OCI-LY1 (cell line): Measurements from ENCODE around the gene GRM2.

Experiments used
- H2AFZ ChIP-seq: fragments of 200-600 bp; sonication (generic), shearing (Covaris generic); 2 replicates; pipeline ENCODE4 v1.6.0; 2014; ENCODE audit warnings: antibody characterized with exemption, mild to moderate bottlenecking, low read length
- H3F3A ChIP-seq: fragments of 200-600 bp; sonication (generic), shearing (Covaris generic); 2 replicates; pipeline ENCODE4 v1.6.0; 2014; ENCODE audit warnings: mild to moderate bottlenecking, antibody characterized with exemption, low read length, moderate library complexity; ENCODE audit not compliant: insufficient read depth
- H3K27ac ChIP-seq: fragments of 200-600 bp; sonication (generic); 2 replicates; pipeline ENCODE4 v1.5.1; 2014; ENCODE audit warnings: low read length, mixed run types, mild to moderate bottlenecking, low read depth; ENCODE audit not compliant: poor library complexity, severe bottlenecking
- H3K27me3 ChIP-seq: fragments of 200-600 bp; sonication (generic); 2 replicates; pipeline ENCODE4 v1.6.0; 2014; ENCODE audit warnings: antibody characterized with exemption, mild to moderate bottlenecking, low read length, moderate library complexity; ENCODE audit not compliant: insufficient read depth
- H3K36me3 ChIP-seq: fragments of 200-600 bp; sonication (generic); 2 replicates; pipeline ENCODE4 v1.6.1; 2014; ENCODE audit warnings: mild to moderate bottlenecking, antibody characterized with exemption, low read length, moderate library complexity, mixed read lengths; ENCODE audit not compliant: insufficient read depth
- H3K4me1 ChIP-seq: fragments of 200-600 bp; sonication (generic); 2 replicates; pipeline ENCODE4 v1.5.1; 2014; ENCODE audit warnings: mild to moderate bottlenecking, low read length, moderate library complexity; ENCODE audit not compliant: insufficient read depth, severe bottlenecking
- H3K4me2 ChIP-seq: fragments of 200-600 bp; sonication (generic), shearing (Covaris generic); 2 replicates; pipeline ENCODE4 v1.6.1; 2014; ENCODE audit warnings: low read length
- H3K4me3 ChIP-seq: fragments of 200-600 bp; sonication (generic); 2 replicates; pipeline ENCODE4 v1.5.1; 2014; ENCODE audit warnings: low read length, low read depth, mild to moderate bottlenecking, mixed read lengths; ENCODE audit not compliant: poor library complexity, severe bottlenecking
- H3K79me2 ChIP-seq: fragments of 200-600 bp; shearing (Covaris generic); 2 replicates; pipeline ENCODE4 v1.6.1; 2016; ENCODE audit warnings: mixed run types, low read length, mixed read lengths; ENCODE audit not compliant: insufficient read depth
- H3K9ac ChIP-seq: fragments of 200-600 bp; sonication (generic), shearing (Covaris generic); 2 replicates; pipeline ENCODE4 v1.6.1; 2014; ENCODE audit warnings: mild to moderate bottlenecking, low read length, mixed read lengths
- H3K9me2 ChIP-seq: fragments of 200-600 bp; sonication (generic), shearing (Covaris generic); 2 replicates; pipeline ENCODE4 v1.6.1; 2014; ENCODE audit warnings: low read depth, mild to moderate bottlenecking, low read length, mixed read lengths
- H3K9me3 ChIP-seq: fragments of 200-600 bp; shearing (Covaris generic); 2 replicates; pipeline ENCODE4 v1.6.1; 2014; ENCODE audit warnings: low read length, mixed read lengths
- H4K20me1 ChIP-seq: fragments of 200-600 bp; sonication (generic), shearing (Covaris generic); 2 replicates; pipeline ENCODE4 v1.6.0; 2016; ENCODE audit warnings: mild to moderate bottlenecking, low read length; ENCODE audit not compliant: insufficient read depth
- CTCF ChIP-seq: fragments of 200-600 bp; sonication (generic), shearing (Covaris generic); IDR thresholded peaks from 2 replicates; pipeline ENCODE4 v1.5.1; 2017; ENCODE audit warnings: mild to moderate bottlenecking, antibody characterized with exemption, low read length, moderate library complexity, mixed read lengths
- EZH2 ChIP-seq: fragments of 200-600 bp; sonication (generic), shearing (Covaris generic); IDR thresholded peaks from 2 replicates; pipeline ENCODE4 v1.8.0; 2017; ENCODE audit warnings: borderline replicate concordance, mixed run types, mild to moderate bottlenecking, antibody characterized with exemption, low read length, moderate library complexity, mixed read lengths

Gene GRM2

GRCh38 chr3:51662456-51662855, 44.4 kb upstream of the GRM2 start:
- H3K9ac ChIP-seq: no peak overlapping the region
- H3K79me2 ChIP-seq: no peaks in the 10 kb centered on the region
- no peak overlapping the region for H2AFZ ChIP-seq
- H4K20me1 ChIP-seq: no peaks in the 10 kb centered on the region
- no peaks in the 10 kb centered on the region for H3K4me1 ChIP-seq
- H3K9me3 ChIP-seq: no peaks in the 10 kb centered on the region
- no peak overlapping the region for H3K4me2 ChIP-seq
- no peak overlapping the region for H3K4me3 ChIP-seq
- no peak overlapping the region for H3K27ac ChIP-seq
- TF ChIP-seq EZH2 (no peak), CTCF (no peak)
- no peaks in the 10 kb centered on the region for H3F3A ChIP-seq
- H3K27me3 ChIP-seq: no peaks in the 10 kb centered on the region
- H3K9me2 ChIP-seq: no peaks in the 10 kb centered on the region
- peaks cover 34% of the 10 kb centered on the region; the same call in 1 of the 2 replicates for H3K36me3 ChIP-seq

GRCh38 chr3:51668756-51669155, 38.1 kb upstream of the GRM2 start:
- Histone ChIP-seq H3K9me3 (no peaks in the 10 kb centered on the region), H3K4me3 (no peak overlapping the region), H3K4me1 (peaks cover 34% of the 10 kb centered on the region), H3K9ac (no peak overlapping the region), H3K27me3 (no peaks in the 10 kb centered on the region), H4K20me1 (no peaks in the 10 kb centered on the region), H3K4me2 (no peak overlapping the region), H3K36me3 (no peaks in the 10 kb centered on the region), H3K79me2 (no peaks in the 10 kb centered on the region), H3F3A (no peaks in the 10 kb centered on the region), H3K27ac (no peak overlapping the region), H2AFZ (no peak overlapping the region), H3K9me2 (no peaks in the 10 kb centered on the region)
- TF ChIP-seq EZH2: no peak
- TF ChIP-seq CTCF: no peak

GRCh38 chr3:51669241-51670052, 37.4 kb upstream of the GRM2 start:
- no peaks in the 10 kb centered on the region for H4K20me1 ChIP-seq
- peak overlapping the region; percentile 79 for H3K4me2 ChIP-seq
- H3K27me3 ChIP-seq: no peaks in the 10 kb centered on the region
- H3K9me3 ChIP-seq: no peaks in the 10 kb centered on the region
- no peaks in the 10 kb centered on the region for H3K9me2 ChIP-seq
- H3K27ac ChIP-seq: peak overlapping the region; percentile 40
- peak overlapping the region; percentile 98; the same call in 1 of the 2 replicates for H3K9ac ChIP-seq
- no peaks in the 10 kb centered on the region for H3F3A ChIP-seq
- H2AFZ ChIP-seq: no peak overlapping the region
- TF ChIP-seq CTCF (peak; percentile 98), EZH2 (no peak)
- H3K79me2 ChIP-seq: no peaks in the 10 kb centered on the region
- H3K4me3 ChIP-seq: peak overlapping the region; percentile 93
- H3K36me3 ChIP-seq: peaks cover 3% of the 10 kb centered on the region; the same call in 1 of the 2 replicates
- peaks cover 35% of the 10 kb centered on the region for H3K4me1 ChIP-seq
